GM21390 (cell line): Measurements from ENCODE around the gene ERCC4.
"Not testable (repeated sequence)": the region's sequence is repeated elsewhere in the genome, so short reads cannot be mapped to it uniquely, and the experiment has no call there.

Source experiments
- ATAC-seq: cut with Tn5 transposase; IDR thresholded peaks from one replicate; pipeline ENCODE4 v1.9.1; 2021; ENCODE audit not compliant: unreplicated experiment

The ERCC4 gene

DNA sequence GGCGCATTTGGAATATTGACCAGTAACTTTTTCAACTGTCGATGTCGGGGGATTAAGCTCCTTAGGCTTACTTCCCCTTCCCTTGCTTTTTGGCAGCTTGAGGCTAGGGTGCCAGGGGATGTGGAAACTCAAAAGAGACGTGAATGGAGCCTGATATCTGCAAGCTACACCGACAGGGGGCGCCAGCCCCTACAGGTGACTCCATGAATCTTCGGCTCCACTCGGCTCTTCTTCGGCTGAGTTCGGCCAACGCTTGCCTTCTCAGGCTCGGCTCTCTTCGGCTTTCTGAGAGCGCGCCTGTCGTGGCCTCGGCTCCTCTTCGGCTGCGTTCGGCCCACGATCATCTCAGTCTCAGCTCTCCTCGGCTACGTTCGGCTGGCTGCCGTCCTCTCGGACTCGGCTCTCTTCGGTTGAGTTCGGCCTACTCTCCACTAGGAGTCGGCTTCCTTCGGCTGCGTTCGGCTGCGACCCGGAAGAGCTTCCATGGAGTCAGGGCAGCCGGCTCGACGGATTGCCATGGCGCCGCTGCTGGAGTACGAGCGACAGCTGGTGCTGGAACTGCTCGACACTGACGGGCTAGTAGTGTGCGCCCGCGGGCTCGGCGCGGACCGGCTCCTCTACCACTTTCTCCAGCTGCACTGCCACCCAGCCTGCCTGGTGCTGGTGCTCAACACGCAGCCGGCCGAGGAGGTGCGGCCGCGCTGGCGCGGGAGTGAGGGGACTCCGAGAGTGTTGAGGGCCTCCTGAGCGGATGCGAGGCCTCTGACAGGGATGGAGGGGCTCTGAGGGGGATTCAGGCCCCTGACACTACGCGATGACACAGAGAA lies at the start of gene ERCC4:
TSS of gene ERCC4 (plus strand) at position 472 of the 827 bp plus-strand sequence. CDS start at position 484, 12 bp downstream.
- peak; percentile 98 for ATAC-seq

DNA sequence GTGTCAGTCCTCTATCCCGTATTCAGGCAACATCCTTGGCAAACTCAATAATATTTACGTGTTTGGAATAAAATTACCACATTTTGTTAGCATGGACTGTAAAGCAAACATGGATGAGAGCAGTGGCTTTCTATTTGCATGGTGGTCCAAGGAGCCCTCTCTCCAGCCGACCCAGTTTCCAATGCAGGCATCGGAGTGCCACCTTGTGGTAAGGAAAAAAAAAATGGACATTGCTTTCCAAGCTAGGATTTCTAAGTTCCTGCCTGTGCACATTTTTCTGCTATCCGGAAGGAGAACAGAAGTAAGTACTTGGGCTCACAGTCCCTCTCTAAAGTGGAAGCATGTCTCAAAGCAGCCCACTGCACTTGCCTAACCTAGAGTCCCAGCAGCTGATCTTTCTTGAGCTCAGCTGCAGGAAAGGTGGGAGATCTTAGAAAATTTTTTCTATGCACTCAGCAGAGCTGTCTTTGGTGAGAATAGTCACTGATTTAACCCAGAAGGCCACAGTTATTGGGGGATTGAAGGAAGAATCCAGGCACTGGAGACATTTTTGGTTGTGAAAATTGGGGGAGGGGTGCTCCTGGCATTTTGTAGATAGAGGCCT lies 46.0 kb upstream of the ERCC4 start:
- ATAC-seq, result no peak

DNA sequence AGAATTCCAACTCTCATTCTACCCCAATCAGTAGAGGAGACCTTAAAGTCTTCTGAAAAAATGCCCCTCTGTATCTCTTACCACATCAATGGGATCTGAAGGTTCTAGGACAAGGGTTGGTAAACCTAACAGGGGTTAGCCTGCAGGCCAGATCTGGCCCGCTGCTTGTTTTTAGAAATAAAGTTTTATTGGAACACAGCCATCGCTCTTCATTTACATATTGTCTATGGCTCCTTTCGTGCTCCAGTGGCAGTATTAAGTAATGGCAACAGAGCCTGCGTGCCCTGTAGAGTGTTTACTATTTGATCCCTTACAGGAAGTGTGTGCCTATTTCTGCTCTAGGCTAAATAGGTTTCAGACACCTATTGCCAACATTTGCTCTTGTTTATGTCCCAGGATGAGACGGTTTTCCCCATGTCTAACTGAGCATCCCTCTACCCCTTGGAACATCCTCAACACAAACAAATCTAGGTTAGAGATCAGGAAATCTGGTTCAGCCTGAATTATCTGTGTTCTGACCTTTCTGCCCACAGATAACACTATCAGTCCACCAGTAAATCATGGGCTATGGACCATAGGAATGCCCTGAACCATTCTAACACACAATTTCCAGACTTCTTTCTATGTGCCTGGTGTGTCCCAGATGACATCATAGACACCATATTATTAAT lies 44.2 kb upstream of the ERCC4 start:
- ATAC-seq, result no peak

- no peak for ATAC-seq
Observed at GRCh38 chr16:13883276-13883675, 36.7 kb upstream of the ERCC4 start.

DNA sequence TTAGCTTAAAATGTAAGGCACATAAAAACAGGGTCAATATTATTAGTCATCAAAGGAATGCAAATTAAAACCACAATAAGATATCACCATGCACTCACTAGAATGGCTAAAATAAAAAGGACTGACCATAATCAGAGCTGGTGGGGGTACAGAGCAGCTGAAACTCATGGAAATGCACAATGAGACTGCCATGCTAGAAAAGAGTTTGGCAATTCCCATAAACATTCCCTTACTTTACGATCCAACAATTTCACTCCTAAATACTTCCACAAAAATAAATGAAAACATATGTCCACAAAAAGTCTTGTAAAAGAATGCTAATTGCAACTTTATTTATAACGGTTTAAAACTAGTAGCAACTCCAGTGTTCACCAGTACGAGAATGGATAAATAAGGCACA lies 36.1 kb upstream of the ERCC4 start:
- ATAC-seq, result no peak

DNA sequence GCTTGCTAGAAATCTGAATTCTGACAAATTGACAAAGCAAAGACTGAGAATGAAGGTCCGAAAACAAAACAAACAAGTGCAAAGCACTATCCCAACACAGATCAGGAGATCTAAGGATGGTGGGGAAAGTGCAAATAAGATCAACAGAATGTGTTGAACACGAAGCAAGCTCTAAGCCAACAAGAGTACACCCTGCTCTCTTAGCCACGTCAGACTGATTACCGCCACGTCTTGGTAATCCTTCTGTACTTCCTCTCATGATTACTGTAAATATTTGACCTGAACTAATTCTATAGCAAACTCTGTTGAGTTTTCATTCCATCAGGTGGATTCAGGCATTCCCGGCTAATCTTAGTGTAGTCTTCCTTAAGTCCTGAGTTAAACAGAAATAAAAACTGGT lies 34.3 kb upstream of the ERCC4 start:
- ATAC-seq, result no peak

- no peak for ATAC-seq
Observed at GRCh38 chr16:13886608-13887007, 33.3 kb upstream of the ERCC4 start.

GRCh38 chr16:13889323-13889722 lies 30.6 kb upstream of the ERCC4 start:
- ATAC-seq, result not testable (repeated sequence)

DNA sequence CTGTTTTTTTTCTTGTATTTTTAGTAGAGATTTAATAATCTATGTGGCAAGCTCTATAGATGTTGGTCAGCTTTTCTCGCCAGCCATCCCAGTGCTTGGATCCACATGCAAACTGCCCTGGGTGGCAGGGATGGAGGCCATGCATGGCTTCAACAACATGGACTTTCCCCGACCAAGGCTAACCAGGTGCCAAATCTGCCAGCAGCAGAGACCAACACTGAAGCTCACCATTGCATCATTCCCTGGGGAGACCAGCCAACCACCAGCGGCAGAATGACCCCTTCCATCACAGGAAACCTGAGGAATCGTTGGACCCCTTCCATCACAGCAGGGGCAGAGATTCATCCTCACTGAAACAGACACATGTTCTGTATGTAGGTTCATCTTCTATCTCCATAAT lies 27.7 kb upstream of the ERCC4 start:
- ATAC-seq, result no peak

GRCh38 chr16:13895516-13895915 lies 24.4 kb upstream of the ERCC4 start:
- no peak for ATAC-seq

GRCh38 chr16:13896543-13897182 lies 23.3 kb upstream of the ERCC4 start:
- ATAC-seq, result no peak

DNA sequence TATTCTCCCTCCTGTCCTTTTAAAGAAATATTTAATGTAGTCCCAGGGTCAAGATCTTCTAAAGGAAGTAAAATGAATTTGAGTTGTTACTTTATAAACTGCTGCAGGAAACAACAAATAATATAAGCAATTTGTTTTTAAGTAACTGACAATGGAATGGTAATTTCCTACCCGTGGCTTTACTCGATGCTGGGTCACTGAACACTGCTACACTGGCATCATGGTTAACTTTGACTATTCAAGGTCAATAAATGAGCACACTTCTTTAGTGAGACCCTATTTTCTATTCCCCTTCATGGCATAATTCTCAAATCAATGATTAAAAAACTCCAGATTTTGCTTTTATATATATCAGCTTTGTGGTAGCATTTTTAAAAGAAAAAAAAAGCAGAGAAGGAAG lies 22.1 kb upstream of the ERCC4 start:
- ATAC-seq, result no peak

DNA sequence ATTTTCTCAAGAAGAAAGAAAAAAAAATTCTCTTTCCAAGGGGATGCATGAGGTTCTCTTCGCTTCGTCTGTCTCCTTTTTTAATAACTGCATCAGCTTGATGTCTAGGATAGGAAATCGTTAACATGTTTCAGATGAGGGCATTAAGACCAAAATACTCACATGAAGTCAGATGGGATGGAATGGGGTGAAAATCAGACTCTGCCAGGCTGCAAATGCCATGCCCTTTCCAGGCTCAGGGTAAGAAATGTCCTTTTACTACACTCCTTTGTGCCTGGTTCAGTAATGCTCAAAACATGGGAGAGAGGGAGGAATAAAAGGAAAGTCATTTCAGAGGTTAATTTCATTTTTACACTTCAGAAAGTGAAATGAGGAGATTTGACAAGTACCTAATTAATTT lies 21.7 kb upstream of the ERCC4 start:
- no peak for ATAC-seq

DNA sequence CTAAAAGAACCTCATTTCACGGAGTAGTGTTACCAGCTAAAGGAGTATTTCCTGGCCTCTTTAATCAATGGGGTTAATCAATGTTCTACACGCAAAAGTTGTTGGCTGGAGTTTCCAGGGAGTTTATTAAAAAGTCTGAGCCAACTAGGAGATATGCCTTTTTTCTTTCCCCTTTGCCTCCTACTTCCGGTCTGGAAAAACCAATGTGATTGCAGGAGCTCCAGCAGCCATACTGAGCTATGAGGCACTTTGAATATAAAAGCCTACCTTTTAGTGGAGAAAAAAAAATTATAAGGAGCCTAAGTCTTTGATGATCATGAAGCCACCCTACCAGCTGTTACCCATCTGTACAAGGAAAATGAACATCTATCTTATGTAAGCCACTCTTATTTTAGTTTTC lies 17.9 kb upstream of the ERCC4 start:
- no peak for ATAC-seq

- no peak for ATAC-seq
Observed at GRCh38 chr16:13902677-13903076, 17.3 kb upstream of the ERCC4 start.

- ATAC-seq, result no peak
Observed at GRCh38 chr16:13904179-13904691, 15.7 kb upstream of the ERCC4 start.

- ATAC-seq, result not testable (repeated sequence)
Observed at GRCh38 chr16:13904822-13905221, 15.1 kb upstream of the ERCC4 start.

DNA sequence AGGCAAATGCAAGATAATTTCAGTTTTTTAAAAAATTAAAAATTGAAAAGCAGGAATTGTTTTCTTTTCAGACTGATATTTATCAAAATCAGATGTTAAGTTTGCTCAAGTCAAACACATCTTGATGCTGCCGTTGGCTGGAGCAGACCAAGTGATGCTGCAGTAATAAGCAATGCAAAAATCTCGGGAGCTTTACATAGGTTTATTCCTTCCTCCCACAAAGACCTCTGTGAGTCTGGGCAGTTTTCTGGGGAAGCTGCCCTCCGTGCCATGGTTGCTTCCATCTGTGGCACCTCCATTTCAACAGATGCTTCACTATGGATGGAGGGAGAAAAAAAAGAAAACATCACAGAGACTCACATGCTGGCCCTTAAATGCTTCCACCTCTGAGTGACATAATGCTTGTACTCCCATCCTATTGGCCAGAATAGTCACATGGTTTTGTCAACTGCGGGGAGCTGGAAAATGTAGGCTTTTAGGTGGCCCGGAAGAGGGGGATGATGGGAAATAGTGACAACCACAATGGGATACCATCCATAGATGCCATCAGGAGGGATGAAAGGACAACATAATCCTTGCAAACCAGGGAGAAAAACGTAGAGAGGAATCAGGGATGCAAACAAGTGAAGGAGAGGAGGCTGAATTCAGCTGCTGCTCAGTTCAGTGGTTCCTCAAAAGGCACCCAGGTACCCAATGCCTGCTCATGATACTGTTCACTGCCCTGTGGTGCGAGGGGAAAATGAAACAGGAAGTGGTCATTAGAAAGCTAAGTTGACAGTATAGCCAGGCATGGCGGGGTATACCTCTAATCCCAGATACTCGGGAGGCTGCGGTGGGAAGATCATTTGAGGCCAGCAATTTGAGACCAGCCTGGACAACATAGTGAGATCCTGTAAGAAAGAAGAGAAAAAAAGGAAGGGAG lies 13.5 kb upstream of the ERCC4 start:
- ATAC-seq, result no peak

DNA sequence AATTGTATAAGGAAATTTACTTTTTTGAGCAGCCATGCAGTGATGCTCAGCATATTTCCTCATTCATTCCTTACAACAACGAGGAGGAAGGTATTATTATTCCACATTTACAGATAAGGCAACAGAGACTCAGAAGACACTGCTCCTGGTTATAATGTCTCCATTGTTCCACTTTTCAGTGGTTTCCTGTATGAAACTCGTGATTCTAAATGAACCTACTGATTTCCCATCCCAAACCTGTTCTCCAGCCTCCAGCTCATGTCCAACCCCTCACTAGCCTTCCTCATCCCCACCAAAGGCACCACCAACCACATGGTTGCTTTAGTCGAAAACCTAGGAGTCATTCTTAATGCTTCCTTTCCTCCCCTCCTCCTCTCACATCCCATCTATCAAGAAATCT lies 12.5 kb upstream of the ERCC4 start:
- no peak for ATAC-seq

GRCh38 chr16:13909069-13909468 lies 10.9 kb upstream of the ERCC4 start:
- ATAC-seq, result no peak
